ENCODE data around the gene LRRC17.

DNA sequence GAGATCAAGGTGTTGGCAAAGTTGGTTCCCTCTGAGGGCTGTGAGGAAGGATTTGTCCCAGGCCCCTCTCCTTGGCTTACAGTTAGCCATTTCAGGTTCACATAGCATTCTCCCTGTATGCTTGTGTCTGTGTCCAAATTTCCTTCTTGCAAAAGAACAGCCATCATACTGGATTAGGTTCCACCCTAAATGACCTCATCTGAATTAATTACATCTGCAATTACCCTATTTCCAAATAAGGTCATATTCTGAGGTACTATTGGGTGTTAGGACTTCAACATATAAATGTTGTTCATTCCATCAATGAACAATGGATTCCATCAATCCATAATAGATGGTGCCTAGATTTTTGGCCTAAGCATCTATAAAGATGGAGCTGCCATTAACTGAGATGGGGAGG lies 16.2 kb upstream of the LRRC17 start:
- no peak for TF ChIP-seq CTCF (IDR thresholded peaks at IDR 0.05 in 4 of 5, conservative IDR thresholded peaks at IDR 0.05 in 1 of 5)
- no peak for TF ChIP-seq POLR2A (IDR thresholded peaks at IDR 0.05)
